HG03039 (cell line): ENCODE measurements around the gene SSH2.

ENCODE experiments used
- ATAC-seq: cut with Tn5 transposase; IDR thresholded peaks from one replicate; pipeline ENCODE4 v1.9.1; 2021; ENCODE audit warnings: mild to moderate bottlenecking, moderate library complexity; ENCODE audit not compliant: unreplicated experiment

The SSH2 gene

GRCh38 chr17:29614349-29615047 lies 315.5 kb downstream of the SSH2 start:
- no peak for ATAC-seq

GRCh38 chr17:29613856-29614255 lies 316.2 kb downstream of the SSH2 start:
- ATAC-seq, result no peak

- no peak for ATAC-seq
These were observed 316.6 kb downstream of the SSH2 start for GRCh38 chr17:29613352-29613837.

- ATAC-seq, result no peak
These were observed 317.4 kb downstream of the SSH2 start for GRCh38 chr17:29612404-29613280.

- no peak for ATAC-seq
These were observed 318.0 kb downstream of the SSH2 start for GRCh38 chr17:29612094-29612403.

GRCh38 chr17:29611351-29612093 lies 318.5 kb downstream of the SSH2 start:
- ATAC-seq, result no peak

DNA sequence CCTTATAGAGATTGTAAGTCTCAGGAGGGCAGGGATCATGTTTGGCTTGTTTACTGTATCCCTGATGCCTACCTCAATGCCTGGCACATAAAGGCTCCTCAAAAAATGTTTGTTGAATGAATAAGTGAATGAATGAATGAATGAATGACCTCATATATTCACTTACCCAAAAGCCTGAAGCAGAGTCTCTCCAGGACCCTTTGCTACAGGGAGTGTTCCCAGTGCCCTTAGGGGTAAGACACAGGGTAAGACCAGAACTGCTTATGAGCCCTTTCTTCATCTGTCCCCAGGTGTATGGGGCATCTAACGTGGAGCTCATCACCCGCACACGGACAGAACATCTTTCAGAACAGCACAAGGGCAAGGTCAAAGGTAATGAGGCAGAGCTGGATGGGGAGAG lies 319.6 kb downstream of the SSH2 start:
- no peak for ATAC-seq

DNA sequence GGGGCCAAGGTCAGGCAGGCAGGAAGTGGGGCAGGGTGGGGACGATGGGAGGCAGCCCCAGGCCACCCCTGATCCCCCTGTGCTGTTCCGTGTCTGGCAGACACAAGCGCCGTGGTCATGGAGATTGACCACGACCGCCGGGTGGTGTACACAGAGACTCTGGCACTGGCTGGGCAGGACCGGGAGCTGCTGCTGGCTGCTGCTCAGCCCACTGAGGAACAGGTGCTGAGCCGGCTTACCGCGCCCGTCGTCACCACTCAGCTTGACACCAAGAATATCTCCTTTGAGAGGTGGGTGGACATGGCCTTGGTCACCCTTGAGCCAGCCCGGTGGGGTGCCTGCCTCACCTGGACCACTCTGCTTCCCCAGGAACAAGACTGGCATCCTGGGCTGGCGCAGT lies 321.0 kb downstream of the SSH2 start:
- ATAC-seq, result no peak

DNA sequence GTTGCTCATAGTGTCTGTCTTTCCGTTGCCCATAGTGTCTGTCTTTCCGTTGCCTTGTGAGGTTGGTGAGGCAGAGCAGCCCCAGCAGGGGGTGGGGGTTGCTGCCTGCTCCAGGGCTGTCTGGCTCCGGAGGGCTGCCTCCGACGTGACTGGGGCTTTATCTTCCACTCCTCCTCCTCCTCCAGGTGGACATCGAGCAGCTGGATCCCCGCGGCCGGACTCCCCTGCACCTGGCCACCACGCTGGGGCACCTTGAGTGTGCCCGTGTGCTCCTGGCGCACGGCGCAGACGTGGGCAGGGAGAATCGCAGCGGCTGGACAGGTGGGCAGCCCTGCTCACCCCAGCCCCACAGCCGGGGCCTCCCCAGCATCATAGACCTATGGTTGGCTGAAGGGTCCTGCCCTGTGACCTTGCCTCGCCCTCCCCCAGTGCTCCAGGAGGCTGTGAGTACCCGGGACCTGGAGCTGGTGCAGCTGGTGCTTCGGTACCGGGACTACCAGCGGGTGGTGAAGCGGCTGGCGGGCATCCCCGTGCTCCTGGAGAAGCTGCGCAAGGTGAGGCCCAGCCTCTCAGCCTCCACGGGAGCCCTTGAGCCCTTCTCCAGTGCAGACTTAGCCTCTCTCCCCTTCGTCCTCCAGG lies 322.4 kb downstream of the SSH2 start:
- no peak for ATAC-seq

- no peak for ATAC-seq
These were observed 326.8 kb downstream of the SSH2 start for GRCh38 chr17:29603109-29603674.

- no peak for ATAC-seq
These were observed 332.5 kb downstream of the SSH2 start for GRCh38 chr17:29597361-29598172.

- no peak for ATAC-seq
These were observed 333.2 kb downstream of the SSH2 start for GRCh38 chr17:29596811-29597210.

- ATAC-seq, result no peak
These were observed 333.9 kb downstream of the SSH2 start for GRCh38 chr17:29595943-29596774.

GRCh38 chr17:29595107-29595942 lies 334.7 kb downstream of the SSH2 start:
- no peak for ATAC-seq

DNA sequence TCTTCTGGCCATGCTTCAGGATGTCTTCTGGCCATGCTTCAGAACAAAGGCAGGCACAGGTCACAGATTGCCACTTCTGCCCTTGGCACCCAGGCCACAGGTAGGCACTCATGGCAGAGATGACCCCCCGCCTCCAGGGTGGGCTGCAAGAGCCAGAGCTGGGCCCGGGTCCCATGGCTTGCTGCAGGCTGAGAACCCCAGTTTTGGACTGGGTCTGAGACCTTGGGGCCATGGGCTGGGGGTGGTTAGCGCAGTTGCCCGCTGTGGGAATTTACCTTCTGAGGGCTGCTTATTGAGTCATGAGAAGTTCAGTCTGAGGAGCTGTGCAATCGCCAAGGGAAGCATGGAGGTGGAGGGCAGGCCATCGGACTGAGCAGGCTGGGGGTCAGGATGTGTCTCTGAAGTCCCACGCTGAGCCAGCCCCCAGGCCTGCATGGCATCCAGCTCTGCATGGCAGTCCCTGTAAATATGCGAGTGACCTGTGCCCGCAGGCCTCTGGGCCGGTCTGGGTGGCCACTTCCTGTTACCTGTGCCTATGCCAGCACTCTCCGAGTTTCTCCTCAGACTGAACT lies 335.4 kb downstream of the SSH2 start:
- ATAC-seq, result no peak

GRCh38 chr17:29593591-29594518 lies 336.2 kb downstream of the SSH2 start:
- no peak for ATAC-seq
